ENCODE results near the gene COL18A1. TPM values are rescaled to one million over a fixed set of nuclear protein-coding genes. Genes with fewer than 3 reads are reported as not detected.

Gene COL18A1
- total and polyA plus RNA-seq, 11 donors, result 31.7 to 109 (median 59.0) TPM

DNA sequence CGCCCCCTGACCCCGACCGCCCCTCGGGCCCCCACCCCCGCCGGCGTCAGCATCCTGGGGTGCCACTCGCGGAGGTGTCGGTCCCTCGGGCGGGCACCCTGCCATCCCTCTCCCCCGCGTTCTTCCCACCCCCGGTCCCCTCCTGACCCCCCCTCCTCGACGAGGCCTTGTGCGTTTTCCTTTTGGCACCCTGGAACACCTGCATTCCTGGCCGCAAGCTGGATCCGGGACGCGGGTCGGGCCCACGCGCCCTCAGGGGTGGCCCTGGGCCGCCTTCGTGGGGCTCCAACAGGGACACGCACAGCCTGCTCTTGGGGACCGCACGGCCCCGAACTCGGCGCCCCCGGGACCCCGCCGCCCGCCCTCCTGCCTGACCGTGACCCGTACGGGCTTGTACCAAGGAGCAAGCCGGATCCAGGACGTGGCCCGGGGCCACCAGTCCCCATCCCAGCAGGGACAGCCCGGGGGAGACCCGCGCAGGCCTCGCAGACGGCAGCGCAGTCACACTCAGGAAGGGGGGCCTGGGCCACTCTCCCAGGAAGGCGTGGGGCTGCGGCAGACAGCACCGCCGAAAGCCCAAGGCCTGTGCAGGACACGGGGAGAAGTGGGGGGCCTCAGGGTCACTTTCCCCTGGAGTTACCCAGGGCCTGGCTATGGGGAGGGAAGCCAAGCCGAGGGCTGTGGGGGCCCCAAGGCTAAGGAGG is 137.9 kb downstream of the COL18A1 start:
- Histone ChIP-seq H3K4me1 (peaks cover 4 to 19% (median 11%) of the 10 kb centered on the region in 12 donors), H3K27me3 (no peaks in the 10 kb centered on the region), H3K9me3 (no peaks in the 10 kb centered on the region), H3K27ac (peak overlapping the region in 5 of 12 donors; percentile 24 to 69 (median 62)), H3K36me3 (no peaks in the 10 kb centered on the region), H3K4me3 (peak overlapping the region; percentile 41 to 88 (median 66))
- no peak for TF ChIP-seq POLR2A (IDR thresholded peaks at IDR 0.05)
- TF ChIP-seq, protein P1, sequence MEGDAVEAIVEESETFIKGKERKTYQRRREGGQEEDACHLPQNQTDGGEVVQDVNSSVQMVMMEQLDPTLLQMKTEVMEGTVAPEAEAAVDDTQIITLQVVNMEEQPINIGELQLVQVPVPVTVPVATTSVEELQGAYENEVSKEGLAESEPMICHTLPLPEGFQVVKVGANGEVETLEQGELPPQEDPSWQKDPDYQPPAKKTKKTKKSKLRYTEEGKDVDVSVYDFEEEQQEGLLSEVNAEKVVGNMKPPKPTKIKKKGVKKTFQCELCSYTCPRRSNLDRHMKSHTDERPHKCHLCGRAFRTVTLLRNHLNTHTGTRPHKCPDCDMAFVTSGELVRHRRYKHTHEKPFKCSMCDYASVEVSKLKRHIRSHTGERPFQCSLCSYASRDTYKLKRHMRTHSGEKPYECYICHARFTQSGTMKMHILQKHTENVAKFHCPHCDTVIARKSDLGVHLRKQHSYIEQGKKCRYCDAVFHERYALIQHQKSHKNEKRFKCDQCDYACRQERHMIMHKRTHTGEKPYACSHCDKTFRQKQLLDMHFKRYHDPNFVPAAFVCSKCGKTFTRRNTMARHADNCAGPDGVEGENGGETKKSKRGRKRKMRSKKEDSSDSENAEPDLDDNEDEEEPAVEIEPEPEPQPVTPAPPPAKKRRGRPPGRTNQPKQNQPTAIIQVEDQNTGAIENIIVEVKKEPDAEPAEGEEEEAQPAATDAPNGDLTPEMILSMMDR (IDR thresholded peaks at IDR 0.05), result no peak
- peak in 4 of 5 donors; percentile 11 to 64 (median 28) for DNase-seq
- 26 to 64% (median 31%) methylated on average over 24 to 55 of the region's 55 CpGs for WGBS, 4 donors
- intact Hi-C loops (cut with DNase I), result loop anchor here in 1 of 10 donors (10.0 kb wide), 1 partner anchor 258 kb away; the partner anchor contains the start of gene POFUT2
- ATAC-seq, result peak in 1 of 4 donors; percentile 5

DNA sequence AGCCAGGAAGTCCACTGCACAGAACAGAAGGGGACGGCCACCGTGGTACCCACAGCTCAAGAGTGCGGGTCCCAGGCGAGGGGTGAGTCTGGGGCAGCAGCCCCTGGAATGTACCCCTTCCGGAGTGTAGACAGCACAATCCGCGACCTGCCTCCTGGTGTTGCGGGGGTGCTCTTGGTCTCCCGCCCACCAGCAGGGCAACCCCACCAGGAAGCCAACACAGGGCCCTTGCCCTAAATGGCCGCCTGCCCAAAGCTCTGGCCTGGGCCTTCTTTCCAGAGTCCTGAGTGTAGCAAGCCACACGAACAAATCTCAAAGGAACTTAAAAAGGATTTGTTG is 138.4 kb downstream of the COL18A1 start:
- Histone ChIP-seq H3K27me3 (no peaks in the 10 kb centered on the region), H3K4me3 (peak overlapping the region in 2 of 12 donors; percentile 67 to 77), H3K9me3 (no peaks in the 10 kb centered on the region), H3K4me1 (peaks cover 4 to 19% (median 11%) of the 10 kb centered on the region in 12 donors), H3K36me3 (no peaks in the 10 kb centered on the region), H3K27ac (peak overlapping the region in 1 of 12 donors; percentile 24)
- intact Hi-C loops (cut with DNase I), result loop anchor here in 1 of 10 donors (10.0 kb wide), 1 partner anchor 259 kb away; the partner anchor contains the start of gene POFUT2
- DNase-seq (peak in 3 of 5 donors; percentile 19 to 56 (median 25)), ATAC-seq (no peak)
- TF ChIP-seq POLR2A (IDR thresholded peaks at IDR 0.05), result no peak
- TF ChIP-seq, protein P1 (IDR thresholded peaks at IDR 0.05), result no peak
- 79 to 82% (median 81%) methylated on average over 5 to 11 of the region's 11 CpGs for WGBS, 4 donors

DNA sequence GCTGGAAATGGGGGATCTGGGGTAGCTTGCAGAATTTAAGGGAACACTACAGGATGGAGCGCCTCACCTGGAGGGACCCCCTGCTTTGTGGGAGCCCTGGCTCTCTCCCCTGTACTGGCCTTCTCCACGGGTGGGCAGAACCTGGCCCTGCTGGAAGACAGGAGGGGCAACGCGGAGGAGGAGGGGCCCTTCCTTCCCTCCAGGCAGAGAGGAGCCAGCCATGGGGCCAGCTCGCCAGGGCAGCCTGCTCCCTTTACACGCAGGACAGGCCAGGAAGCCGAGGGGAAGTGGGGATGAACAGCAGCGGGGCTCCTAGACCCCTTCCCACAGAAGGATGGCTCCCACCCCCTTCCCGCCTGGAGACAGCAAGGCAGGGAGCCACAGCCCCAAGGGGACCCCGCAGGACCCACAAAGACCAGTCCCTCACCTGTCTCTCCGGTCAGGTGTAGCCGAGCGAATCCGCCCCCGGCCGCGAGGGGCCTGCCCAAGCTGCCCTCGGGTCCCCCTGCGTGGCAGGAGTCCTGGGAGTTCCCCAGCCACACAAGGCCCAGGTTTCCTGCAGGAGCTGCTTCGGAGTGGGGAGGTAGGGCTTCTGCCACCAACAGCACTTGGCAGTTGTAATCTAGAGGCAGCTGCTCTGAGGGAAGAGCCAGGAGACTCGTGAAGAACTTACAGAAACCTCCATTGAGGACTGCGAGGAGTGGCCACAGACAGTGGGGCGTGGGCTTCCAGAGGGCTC is 138.9 kb downstream of the COL18A1 start:
- no peak for ATAC-seq
- 76 to 82% (median 79%) methylated on average over 11 to 23 of the region's 23 CpGs for WGBS, 4 donors
- peak in 4 of 5 donors; percentile 6 to 54 (median 22) for DNase-seq

More for the DNA sequence above, 138.9 kb downstream of the COL18A1 start:
- H3K36me3 ChIP-seq, result no peaks in the 10 kb centered on the region
- TF ChIP-seq, protein P1 (IDR thresholded peaks at IDR 0.05), result no peak
- no peak for TF ChIP-seq POLR2A (IDR thresholded peaks at IDR 0.05)
- intact Hi-C loops (cut with DNase I), result loop anchor here in 1 of 10 donors (10.0 kb wide), 1 partner anchor 259 kb away; the partner anchor contains the start of gene POFUT2
- H3K9me3 ChIP-seq, result no peaks in the 10 kb centered on the region
- H3K4me3 ChIP-seq, result no peak overlapping the region
- peaks cover 4 to 19% (median 11%) of the 10 kb centered on the region in 12 donors for H3K4me1 ChIP-seq
- no peaks in the 10 kb centered on the region for H3K27me3 ChIP-seq
- no peak overlapping the region for H3K27ac ChIP-seq
